ENCODE measurements around the gene MPHOSPH9.
"Not testable (repeated sequence)": the region's sequence is repeated elsewhere in the genome, so short reads cannot be mapped to it uniquely, and the experiment has no call there.

The MPHOSPH9 gene

GRCh38 chr12:123207815-123208214 is 25.1 kb downstream of the MPHOSPH9 start:
- not testable (repeated sequence) for DNase-seq

- DNase-seq, result not testable (repeated sequence)
These were observed 26.1 kb downstream of the MPHOSPH9 start for GRCh38 chr12:123206794-123207193.

GRCh38 chr12:123200414-123200813 is 32.5 kb downstream of the MPHOSPH9 start:
- DNase-seq, result no peak

GRCh38 chr12:123199936-123200335 is 33.0 kb downstream of the MPHOSPH9 start:
- no peak for DNase-seq

- no peak for DNase-seq
These were observed 45.3 kb downstream of the MPHOSPH9 start for GRCh38 chr12:123187637-123188036.

- no peak for DNase-seq
These were observed 52.8 kb downstream of the MPHOSPH9 start for GRCh38 chr12:123180171-123180570.

- no peak for DNase-seq
These were observed 61.0 kb downstream of the MPHOSPH9 start for GRCh38 chr12:123171967-123172366.

- DNase-seq, result no peak
These were observed 65.6 kb downstream of the MPHOSPH9 start for GRCh38 chr12:123167329-123167728.

GRCh38 chr12:123165537-123165936 is 67.4 kb downstream of the MPHOSPH9 start:
- no peak for DNase-seq

- no peak for DNase-seq
These were observed 68.2 kb downstream of the MPHOSPH9 start for GRCh38 chr12:123164710-123165261.

- no peak for DNase-seq
These were observed 68.7 kb downstream of the MPHOSPH9 start for GRCh38 chr12:123164222-123164621.

GRCh38 chr12:123163227-123163626 is 69.7 kb downstream of the MPHOSPH9 start:
- no peak for DNase-seq

GRCh38 chr12:123160801-123161487 is 72.0 kb downstream of the MPHOSPH9 start:
- DNase-seq, result no peak

- DNase-seq, result no peak
These were observed 79.0 kb downstream of the MPHOSPH9 start for GRCh38 chr12:123153906-123154305.

GRCh38 chr12:123152833-123153232 is 80.1 kb downstream of the MPHOSPH9 start:
- DNase-seq, result no peak

GRCh38 chr12:123151457-123152454 is 81.2 kb downstream of the MPHOSPH9 start:
- DNase-seq, result no peak

GRCh38 chr12:123150744-123151456 is 82.0 kb downstream of the MPHOSPH9 start, which contains the start of gene PITPNM2:
Gene PITPNM2 (minus strand): TSS chr12:123151090. CDS start chr12:123034590, 116,500 bp downstream.
- DNase-seq, result peak; percentile 77

GRCh38 chr12:123150275-123150743 is 82.6 kb downstream of the MPHOSPH9 start:
- no peak for DNase-seq

- DNase-seq, result no peak
These were observed 83.3 kb downstream of the MPHOSPH9 start for GRCh38 chr12:123149501-123150274.

GRCh38 chr12:123149088-123149487 is 83.9 kb downstream of the MPHOSPH9 start:
- no peak for DNase-seq

- DNase-seq, result no peak
These were observed 84.3 kb downstream of the MPHOSPH9 start for GRCh38 chr12:123148655-123149054.

- no peak for DNase-seq
These were observed 84.7 kb downstream of the MPHOSPH9 start for GRCh38 chr12:123148223-123148622.
